ENCODE data around the gene HMHB1.

HMHB1 gene

GRCh38 chr5:143771189-143771588 is 40.8 kb upstream of the HMHB1 start:
- no peak for TF ChIP-seq OSR1 (CRISPR knock-in tag; IDR thresholded peaks at IDR 0.05)
- TF ChIP-seq CSDC2 (CRISPR knock-in tag; IDR thresholded peaks at IDR 0.05): no peak
- no peak for TF ChIP-seq CSRNP3 (CRISPR knock-in tag; IDR thresholded peaks at IDR 0.05)
- no peak for TF ChIP-seq TCF4 (CRISPR knock-in tag; IDR thresholded peaks at IDR 0.05; ENCODE audit: borderline replicate concordance)
- ATAC-seq: no peak

DNA sequence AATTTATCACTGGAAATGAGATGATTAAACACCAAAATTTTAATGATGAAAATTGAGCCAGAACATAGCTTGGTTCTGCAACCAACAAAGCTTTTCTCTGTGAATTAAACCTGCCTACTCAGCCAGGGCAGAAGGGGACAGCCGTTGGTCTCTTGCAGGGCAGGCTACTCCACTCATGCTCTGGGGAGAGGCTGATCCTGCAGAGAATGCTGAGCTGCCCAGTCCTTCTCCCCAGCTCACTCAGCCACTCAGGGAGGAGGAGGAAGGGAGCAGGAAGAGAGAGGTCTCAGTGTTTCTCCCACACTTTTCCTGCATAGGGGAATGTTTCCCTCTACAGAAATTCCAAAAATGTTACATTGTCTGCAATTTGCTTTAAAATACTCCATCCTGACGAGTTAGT is 40.4 kb upstream of the HMHB1 start:
- no peak for ATAC-seq
- TF ChIP-seq TCF4 (CRISPR knock-in tag; IDR thresholded peaks at IDR 0.05; ENCODE audit: borderline replicate concordance) (no peak), ISL1 (CRISPR knock-in tag; IDR thresholded peaks at IDR 0.05) (no peak), PPARA (CRISPR knock-in tag; IDR thresholded peaks at IDR 0.05; ENCODE audit: borderline replicate concordance) (no peak), POU6F1 (CRISPR knock-in tag; IDR thresholded peaks at IDR 0.05; ENCODE audit: borderline replicate concordance, low read depth) (no peak), SNAI2 (CRISPR knock-in tag; IDR thresholded peaks at IDR 0.05) (no peak), TSHZ2 (CRISPR knock-in tag; IDR thresholded peaks at IDR 0.05) (no peak), GLIS3 (CRISPR knock-in tag; IDR thresholded peaks at IDR 0.05) (no peak), ZNF8 (CRISPR knock-in tag; IDR thresholded peaks at IDR 0.05) (no peak), ZC3H10 (CRISPR knock-in tag; IDR thresholded peaks at IDR 0.05) (no peak), CSDC2 (CRISPR knock-in tag; IDR thresholded peaks at IDR 0.05) (no peak), BACH2 (CRISPR knock-in tag; IDR thresholded peaks at IDR 0.05; ENCODE audit: borderline replicate concordance) (no peak), RARB (CRISPR knock-in tag; IDR thresholded peaks at IDR 0.05) (no peak), ZFP3 (CRISPR knock-in tag; IDR thresholded peaks at IDR 0.05) (no peak)
- TF ChIP-seq, protein P1, sequence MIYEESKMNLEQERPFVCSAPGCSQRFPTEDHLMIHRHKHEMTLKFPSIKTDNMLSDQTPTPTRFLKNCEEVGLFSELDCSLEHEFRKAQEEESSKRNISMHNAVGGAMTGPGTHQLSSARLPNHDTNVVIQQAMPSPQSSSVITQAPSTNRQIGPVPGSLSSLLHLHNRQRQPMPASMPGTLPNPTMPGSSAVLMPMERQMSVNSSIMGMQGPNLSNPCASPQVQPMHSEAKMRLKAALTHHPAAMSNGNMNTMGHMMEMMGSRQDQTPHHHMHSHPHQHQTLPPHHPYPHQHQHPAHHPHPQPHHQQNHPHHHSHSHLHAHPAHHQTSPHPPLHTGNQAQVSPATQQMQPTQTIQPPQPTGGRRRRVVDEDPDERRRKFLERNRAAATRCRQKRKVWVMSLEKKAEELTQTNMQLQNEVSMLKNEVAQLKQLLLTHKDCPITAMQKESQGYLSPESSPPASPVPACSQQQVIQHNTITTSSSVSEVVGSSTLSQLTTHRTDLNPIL (CRISPR knock-in tag; IDR thresholded peaks at IDR 0.05; ENCODE audit: low read depth): no peak
- TF ChIP-seq, protein P2, sequence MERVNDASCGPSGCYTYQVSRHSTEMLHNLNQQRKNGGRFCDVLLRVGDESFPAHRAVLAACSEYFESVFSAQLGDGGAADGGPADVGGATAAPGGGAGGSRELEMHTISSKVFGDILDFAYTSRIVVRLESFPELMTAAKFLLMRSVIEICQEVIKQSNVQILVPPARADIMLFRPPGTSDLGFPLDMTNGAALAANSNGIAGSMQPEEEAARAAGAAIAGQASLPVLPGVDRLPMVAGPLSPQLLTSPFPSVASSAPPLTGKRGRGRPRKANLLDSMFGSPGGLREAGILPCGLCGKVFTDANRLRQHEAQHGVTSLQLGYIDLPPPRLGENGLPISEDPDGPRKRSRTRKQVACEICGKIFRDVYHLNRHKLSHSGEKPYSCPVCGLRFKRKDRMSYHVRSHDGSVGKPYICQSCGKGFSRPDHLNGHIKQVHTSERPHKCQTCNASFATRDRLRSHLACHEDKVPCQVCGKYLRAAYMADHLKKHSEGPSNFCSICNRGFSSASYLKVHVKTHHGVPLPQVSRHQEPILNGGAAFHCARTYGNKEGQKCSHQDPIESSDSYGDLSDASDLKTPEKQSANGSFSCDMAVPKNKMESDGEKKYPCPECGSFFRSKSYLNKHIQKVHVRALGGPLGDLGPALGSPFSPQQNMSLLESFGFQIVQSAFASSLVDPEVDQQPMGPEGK (CRISPR knock-in tag; IDR thresholded peaks at IDR 0.05; ENCODE audit: borderline replicate concordance): no peak

GRCh38 chr5:143772621-143773020 is 39.3 kb upstream of the HMHB1 start:
- TF ChIP-seq ZNF8 (CRISPR knock-in tag; IDR thresholded peaks at IDR 0.05) (no peak), ESRRG (CRISPR knock-in tag; IDR thresholded peaks at IDR 0.05) (no peak), POU6F1 (CRISPR knock-in tag; IDR thresholded peaks at IDR 0.05; ENCODE audit: borderline replicate concordance, low read depth) (no peak), CSRNP3 (CRISPR knock-in tag; IDR thresholded peaks at IDR 0.05) (no peak), OSR1 (CRISPR knock-in tag; IDR thresholded peaks at IDR 0.05) (no peak), ZFP30 (CRISPR knock-in tag; IDR thresholded peaks at IDR 0.05) (no peak), ZFP3 (CRISPR knock-in tag; IDR thresholded peaks at IDR 0.05) (no peak), SNAI2 (CRISPR knock-in tag; IDR thresholded peaks at IDR 0.05) (no peak), ZNF565 (CRISPR knock-in tag; conservative IDR thresholded peaks at IDR 0.05; ENCODE audit: low read depth) (no peak), TOX (CRISPR knock-in tag; IDR thresholded peaks at IDR 0.05; ENCODE audit: borderline replicate concordance) (no peak), ZC3H10 (CRISPR knock-in tag; IDR thresholded peaks at IDR 0.05) (no peak)
- TF ChIP-seq, protein P2 (CRISPR knock-in tag; IDR thresholded peaks at IDR 0.05; ENCODE audit: borderline replicate concordance): no peak
- TF ChIP-seq, protein P1 (CRISPR knock-in tag; IDR thresholded peaks at IDR 0.05; ENCODE audit: low read depth): no peak
- no peak for ATAC-seq
